Stomach (tissue), 9 donors: ENCODE results near the gene TAMM41. TPM values are rescaled to one million over a fixed set of nuclear protein-coding genes. Genes with fewer than 3 reads are reported as not detected.
"Not testable (repeated sequence)": the region's sequence is repeated elsewhere in the genome, so short reads cannot be mapped to it uniquely, and the experiment has no call there.

Source experiments
- DNase-seq, 2 donors: peaks; one replicate each; pipeline versions ENCODE4 v3.0.0 to v3.0.0-alpha.2; 2013 to 2019
- H3K27ac ChIP-seq, 5 donors: fragments of 200-600 bp in 4 of 5; sonication (generic) in 4 of 5; one replicate each; pipeline ENCODE4 v1.5.1; 2013 to 2019; ENCODE audit warnings: mild to moderate bottlenecking in 1 of 5, moderate library complexity in 1 of 5
- H3K27me3 ChIP-seq, 3 donors: fragments of 200-600 bp; sonication (generic); one replicate each; pipeline ENCODE4 v1.5.1; 2017 to 2019; ENCODE audit warnings: mixed run types in 1 of 3
- H3K36me3 ChIP-seq, 4 donors: fragments of 200-600 bp; sonication (generic); 1 replicate in 3 of 4; 2 replicates in 1 of 4; pipeline ENCODE4 v1.5.1; 2016 to 2019
- H3K4me1 ChIP-seq, 4 donors: fragments of 200-600 bp; sonication (generic); one replicate each; pipeline ENCODE4 v1.5.1; 2016 to 2019
- H3K4me3 ChIP-seq, 4 donors: fragments of 200-600 bp; sonication (generic) in 3 of 4; one replicate each; pipeline ENCODE4 v1.5.1; 2016 to 2019; ENCODE audit warnings: mild to moderate bottlenecking in 1 of 4
- H3K9me3 ChIP-seq, 4 donors: fragments of 200-600 bp; sonication (generic); one replicate each; pipeline ENCODE4 v1.5.1; 2016 to 2019
- EP300 ChIP-seq: sonication (generic); formaldehyde crosslinking; IDR thresholded peaks from one replicate; pipeline ENCODE4 v1.6.1; 2017; ENCODE audit warnings: antibody characterized with exemption
- POLR2A ChIP-seq, 4 donors: fragments of 450-650 bp; IDR thresholded peaks; one replicate each; pipeline ENCODE4 v1.6.1; 2016; ENCODE audit warnings: antibody characterized with exemption in 4 of 4, control low read depth in 2 of 4, mild to moderate bottlenecking in 1 of 4, moderate library complexity in 1 of 4
- POLR2AphosphoS5 ChIP-seq, 3 donors: sonication (generic); formaldehyde crosslinking; IDR thresholded peaks; one replicate each; pipeline ENCODE4 v1.6.1; 2016; ENCODE audit warnings: antibody characterized with exemption in 3 of 3
- WGBS, 5 donors: extraction: QIAGEN DNeasy Blood & Tissue Kit in 3 of 5; methylation state at CpG; one replicate each; pipeline versions ENCODE4 v1.1.5 to v1.1.7; 2013 to 2018; 5-methylcytosine and 5-hydroxymethylcytosine counted together
- intact Hi-C: fragments of 100-400 bp; cut with DNase I; formaldehyde crosslinking; loops from one replicate; pipeline ENCODE4 v1.15.1; 2023; ENCODE audit warnings: low total_unique reads
- polyA plus RNA-seq, 3 donors: library from polyadenylated mRNA; stranded (reverse); fragments of 200-250 nt; gene quantifications; one replicate each; pipeline ENCODE4 v1.2.3, GENCODE V29; 2013
- small RNA-seq, 4 donors: library from RNA; depleted of rRNA; stranded (forward); fragments of <200 nt; gene quantifications; one replicate each; pipeline ENCODE3, GENCODE V24; 2016
- total RNA-seq, 5 donors: library from RNA; depleted of rRNA; stranded (reverse); fragments of >200 nt; gene quantifications; one replicate each; pipeline versions ENCODE4 v1.1.0 to v1.2.3, GENCODE V29; 2014 to 2016
- TF ChIP-seq, protein P1 (sequence below), 7 experiments: fragments of 450-650 bp in 4 of 7; fragments of 200-600 bp in 3 of 7; sonication (generic) in 3 of 7; IDR thresholded peaks; one replicate each; pipeline ENCODE4 v1.5.1; 2016 to 2019; ENCODE audit warnings: antibody characterized with exemption in 7 of 7, control low read depth in 2 of 7, mild to moderate bottlenecking in 1 of 7
- donor health status: healthy with polysubstance abuse.
- donor health status: Bipolar disorder and iron deficiency.
- donor health status: healthy.

The TAMM41 gene
- total and polyA plus RNA-seq, 8 donors, result 4.3 to 22.9 (median 8.7) TPM

DNA sequence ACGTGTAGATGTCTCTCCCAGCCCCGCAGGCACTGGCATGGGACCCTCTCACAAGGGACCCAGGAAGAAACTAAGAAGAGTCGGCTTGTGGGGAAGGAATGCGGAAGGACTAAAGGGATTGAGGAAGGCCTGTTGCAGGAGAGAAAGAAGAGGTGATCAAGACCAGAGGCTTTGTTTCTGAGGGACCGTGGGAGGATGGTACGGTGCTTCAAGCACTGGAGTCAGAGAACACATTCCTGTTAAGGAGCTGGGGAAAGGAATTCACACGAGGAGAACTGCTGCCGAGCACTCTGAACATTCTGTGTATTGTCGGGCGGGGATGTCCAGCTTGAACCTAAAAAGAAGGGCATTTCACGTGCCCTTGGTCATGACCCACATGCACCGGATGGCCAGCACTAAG is 91.4 kb downstream of the TAMM41 start:
- Histone ChIP-seq H3K4me3 (no peak overlapping the region), H3K9me3 (no peaks in the 10 kb centered on the region), H3K27ac (no peak overlapping the region), H3K4me1 (no peaks in the 10 kb centered on the region), H3K27me3 (no peaks in the 10 kb centered on the region), H3K36me3 (no peaks in the 10 kb centered on the region)
- TF ChIP-seq POLR2A (IDR thresholded peaks at IDR 0.05) (no peak), POLR2AphosphoS5 (IDR thresholded peaks at IDR 0.05) (no peak), EP300 (no peak)
- TF ChIP-seq, protein P1, sequence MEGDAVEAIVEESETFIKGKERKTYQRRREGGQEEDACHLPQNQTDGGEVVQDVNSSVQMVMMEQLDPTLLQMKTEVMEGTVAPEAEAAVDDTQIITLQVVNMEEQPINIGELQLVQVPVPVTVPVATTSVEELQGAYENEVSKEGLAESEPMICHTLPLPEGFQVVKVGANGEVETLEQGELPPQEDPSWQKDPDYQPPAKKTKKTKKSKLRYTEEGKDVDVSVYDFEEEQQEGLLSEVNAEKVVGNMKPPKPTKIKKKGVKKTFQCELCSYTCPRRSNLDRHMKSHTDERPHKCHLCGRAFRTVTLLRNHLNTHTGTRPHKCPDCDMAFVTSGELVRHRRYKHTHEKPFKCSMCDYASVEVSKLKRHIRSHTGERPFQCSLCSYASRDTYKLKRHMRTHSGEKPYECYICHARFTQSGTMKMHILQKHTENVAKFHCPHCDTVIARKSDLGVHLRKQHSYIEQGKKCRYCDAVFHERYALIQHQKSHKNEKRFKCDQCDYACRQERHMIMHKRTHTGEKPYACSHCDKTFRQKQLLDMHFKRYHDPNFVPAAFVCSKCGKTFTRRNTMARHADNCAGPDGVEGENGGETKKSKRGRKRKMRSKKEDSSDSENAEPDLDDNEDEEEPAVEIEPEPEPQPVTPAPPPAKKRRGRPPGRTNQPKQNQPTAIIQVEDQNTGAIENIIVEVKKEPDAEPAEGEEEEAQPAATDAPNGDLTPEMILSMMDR (IDR thresholded peaks at IDR 0.05), result no peak
- intact Hi-C loops, result no loop called here
- 82 to 85% (median 83%) methylated on average over 12 of the region's 12 CpGs for WGBS, 5 donors
- no peak for DNase-seq

- H3K4me3 ChIP-seq, H3K27ac ChIP-seq, intact Hi-C loops, H3K4me1 ChIP-seq, H3K27me3 ChIP-seq, H3K36me3 ChIP-seq, DNase-seq, H3K9me3 ChIP-seq: not testable (repeated sequence)
- 79 to 86% (median 81%) methylated on average over 4 of the region's 4 CpGs for WGBS, 5 donors
Measured at GRCh38 chr3:11752254-11752653, 94.4 kb downstream of the TAMM41 start.

GRCh38 chr3:11748306-11748705 is 98.4 kb downstream of the TAMM41 start:
- H3K36me3 ChIP-seq, DNase-seq, intact Hi-C loops, H3K27me3 ChIP-seq, H3K4me3 ChIP-seq, H3K9me3 ChIP-seq, H3K4me1 ChIP-seq, H3K27ac ChIP-seq: not testable (repeated sequence)
- 81 to 87% (median 86%) methylated on average over 9 of the region's 9 CpGs for WGBS, 5 donors

Small RNA genes within 50 kb of the gene (small RNA-seq; reads per million reads assigned to genes)
- gene CYCSP12, result 0 reads per million in 4 donors

Other genes starting within 250 kb of the TAMM41 start
- gene VGLL4, start 203.0 kb downstream of the TAMM41 start, total RNA-seq, result 100 to 1,000 TPM in 2 of 5 donors, 10 to 100 TPM in 3; 15.2 to 147 (median 53.8) TPM
- gene VGLL4, start 203.0 kb downstream of the TAMM41 start, polyA plus RNA-seq, result 10 to 100 TPM; 18.9 to 33.9 (median 26.0) TPM
- gene SYN2, start 157.5 kb upstream of the TAMM41 start, total RNA-seq, result 1 to 10 TPM in 3 of 5 donors, not detected in 2; 2.9 to 7.0 (median 3.8) TPM
- gene SYN2, start 157.5 kb upstream of the TAMM41 start, polyA plus RNA-seq, result 1 to 10 TPM; 1.2 to 4.1 (median 1.4) TPM